ENCODE results near the gene OR4K5.
A peak's percentile ranks its signal among the peaks of the same experiment; 100 is the strongest.
"Not testable (repeated sequence)": the region's sequence is repeated elsewhere in the genome, so short reads cannot be mapped to it uniquely, and the experiment has no call there.

OR4K5 gene, protein sequence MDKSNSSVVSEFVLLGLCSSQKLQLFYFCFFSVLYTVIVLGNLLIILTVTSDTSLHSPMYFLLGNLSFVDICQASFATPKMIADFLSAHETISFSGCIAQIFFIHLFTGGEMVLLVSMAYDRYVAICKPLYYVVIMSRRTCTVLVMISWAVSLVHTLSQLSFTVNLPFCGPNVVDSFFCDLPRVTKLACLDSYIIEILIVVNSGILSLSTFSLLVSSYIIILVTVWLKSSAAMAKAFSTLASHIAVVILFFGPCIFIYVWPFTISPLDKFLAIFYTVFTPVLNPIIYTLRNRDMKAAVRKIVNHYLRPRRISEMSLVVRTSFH

DNA sequence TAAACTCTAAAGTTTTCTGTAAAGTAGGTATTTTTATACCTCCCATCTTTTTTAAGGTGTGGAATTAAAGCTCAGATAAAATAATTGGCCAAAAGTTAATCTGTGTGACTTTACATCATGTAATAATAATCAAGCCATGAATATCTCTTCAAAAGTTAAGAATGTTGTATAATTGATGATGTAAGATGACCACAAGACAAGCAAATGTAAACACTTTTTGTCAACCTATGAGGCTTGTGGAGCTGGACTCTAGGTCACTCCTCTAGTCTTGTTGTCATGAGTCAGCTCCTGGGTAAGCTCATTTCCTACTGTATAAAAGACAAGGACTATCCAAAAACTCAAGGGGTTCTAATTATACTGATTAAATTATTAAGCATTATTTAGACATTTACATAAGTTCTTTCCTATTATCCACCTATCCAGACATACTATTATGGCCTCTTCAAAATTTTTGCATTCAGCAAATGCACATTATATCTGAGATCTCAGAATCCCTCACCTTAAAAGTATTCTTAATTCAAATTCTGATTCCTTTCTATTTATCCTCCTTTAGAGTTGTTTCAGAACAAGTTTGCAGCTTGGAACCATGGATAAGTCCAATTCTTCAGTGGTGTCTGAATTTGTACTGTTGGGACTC, at the start of gene OR4K5:
TSS of gene OR4K5 (plus strand) at position 587 of the 637 bp plus-strand sequence. CDS start at position 587, 0 bp downstream.
- DNase-seq: no peak

DNA sequence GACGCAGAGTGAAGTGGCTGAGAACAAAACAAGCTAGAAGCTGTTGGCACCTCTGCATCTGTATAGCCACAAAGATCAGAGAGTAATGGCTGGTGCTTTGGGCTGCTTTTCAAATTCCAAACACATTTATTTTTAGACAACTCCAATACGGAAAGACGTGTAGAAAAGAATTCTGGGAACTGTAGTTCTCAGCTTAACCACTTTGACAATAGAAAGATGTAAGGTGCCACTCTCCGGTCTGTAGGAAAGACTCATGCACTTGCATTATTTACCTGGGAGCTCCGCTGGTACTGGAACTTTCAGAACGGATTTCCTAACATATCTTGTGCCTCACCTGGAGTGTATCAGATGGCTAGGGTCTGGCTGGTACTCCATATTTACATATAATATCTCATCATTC, 47.2 kb upstream of the OR4K5 start:
- DNase-seq: peak; percentile 63

DNA sequence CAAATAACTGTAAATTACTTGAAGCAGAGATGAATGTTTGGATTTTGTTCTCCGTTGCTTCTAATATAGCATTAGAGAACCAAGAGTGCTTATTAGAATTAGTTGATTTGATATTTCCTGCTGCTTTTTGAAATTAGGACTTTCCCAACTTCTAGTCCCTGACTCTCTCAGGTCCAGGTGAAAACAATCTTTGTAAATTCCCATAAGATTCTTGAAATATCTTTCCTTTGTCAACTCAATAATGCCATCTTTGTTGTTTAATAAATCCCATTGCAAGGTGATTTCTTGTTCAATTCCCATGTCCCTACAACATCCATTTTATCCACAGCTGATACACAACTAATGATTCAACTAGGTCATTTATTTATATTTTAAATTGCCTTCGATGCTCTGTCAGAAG, 45.6 kb upstream of the OR4K5 start, which contains the start of gene OR4K2:
TSS of gene OR4K2 (plus strand) at position 301 of the 400 bp plus-strand sequence. CDS start 1,126 bp downstream, outside the sequence.
- DNase-seq: no peak

DNA sequence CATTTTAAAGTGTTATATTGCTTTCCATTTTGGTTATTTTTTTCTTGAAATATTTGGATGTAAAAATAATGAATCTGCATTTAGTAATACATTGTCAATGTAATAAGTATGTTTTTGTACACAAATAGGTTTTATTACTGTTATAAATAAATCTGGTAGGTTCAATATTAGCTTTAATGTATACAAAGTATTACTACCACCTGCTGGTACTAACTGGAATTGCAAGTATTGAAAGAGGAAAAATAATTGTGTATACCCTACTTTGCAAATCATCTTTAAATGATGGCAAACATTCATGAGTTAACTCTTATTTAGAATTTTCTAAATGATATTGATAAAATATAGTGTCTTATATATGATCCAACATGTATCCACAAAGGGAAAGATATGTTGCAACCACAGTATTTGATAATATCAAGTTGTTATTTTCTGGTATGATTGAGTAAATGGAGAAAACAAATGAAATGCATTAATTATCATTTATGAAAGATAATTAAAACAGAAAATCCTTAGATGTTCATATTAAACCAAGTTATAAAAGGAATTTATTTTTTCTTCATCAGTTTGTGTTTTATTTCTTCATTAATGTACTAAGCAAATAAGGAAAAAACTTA, 42.3 kb upstream of the OR4K5 start:
- peak; percentile 55 for DNase-seq

DNA sequence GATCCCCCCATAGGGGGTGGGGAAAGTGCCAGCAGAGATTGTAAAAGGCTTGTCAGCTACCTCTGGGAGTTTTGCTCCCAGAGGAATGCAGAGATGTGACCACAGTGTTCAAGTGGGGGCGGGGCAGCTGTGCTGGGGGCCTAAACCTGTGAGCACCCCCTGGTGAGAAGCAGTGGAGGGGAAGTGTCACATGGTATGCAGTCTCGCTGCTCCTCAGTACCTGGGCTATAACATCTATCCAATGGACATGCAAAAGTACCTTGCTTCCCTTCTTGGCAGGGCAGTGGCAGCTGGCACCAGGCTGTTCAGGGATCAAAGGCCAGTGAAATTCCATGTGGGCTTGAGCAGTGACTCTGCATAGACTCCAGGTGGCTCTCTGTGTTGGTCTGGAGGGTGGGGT, 25.1 kb upstream of the OR4K5 start:
- DNase-seq: no peak

DNA sequence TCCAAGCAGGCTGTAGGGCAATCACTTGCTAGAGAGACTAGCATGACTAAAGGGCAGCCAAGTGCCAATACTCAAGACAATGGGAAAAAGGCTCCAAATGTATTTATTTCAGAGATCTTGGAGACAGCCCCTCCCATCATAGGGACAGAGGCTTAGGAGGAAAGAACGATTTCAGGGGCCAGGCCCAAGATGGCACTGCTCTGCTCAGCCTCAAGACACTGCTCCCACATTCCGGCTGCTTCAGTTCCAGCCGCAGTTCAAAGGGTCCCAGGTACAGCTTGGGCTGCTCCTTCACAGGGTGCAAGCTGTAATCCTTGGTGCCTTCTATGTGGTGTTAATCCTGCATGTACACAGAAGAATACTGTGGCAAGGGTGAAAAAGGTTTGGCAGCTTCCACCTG, 19.4 kb upstream of the OR4K5 start:
- no peak for DNase-seq

DNA sequence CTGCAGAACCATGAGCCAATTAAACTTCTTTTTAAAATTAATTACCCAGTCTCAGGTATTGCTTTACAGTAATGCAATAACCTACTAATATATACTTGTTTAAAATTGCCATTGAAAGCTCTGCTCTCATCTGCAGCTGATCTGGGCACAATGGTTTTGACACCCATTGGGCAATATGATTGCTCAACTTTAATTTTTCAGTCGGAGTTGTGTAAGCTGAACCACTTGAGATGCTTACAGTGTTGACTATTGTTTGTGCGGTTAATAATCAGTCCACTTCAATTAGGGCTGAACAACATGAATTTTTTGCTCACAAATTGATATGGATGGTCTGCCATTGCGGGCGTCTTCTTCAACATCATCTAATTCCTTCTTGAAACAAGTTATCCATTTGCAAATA, 18.0 kb upstream of the OR4K5 start:
- DNase-seq: no peak

DNA sequence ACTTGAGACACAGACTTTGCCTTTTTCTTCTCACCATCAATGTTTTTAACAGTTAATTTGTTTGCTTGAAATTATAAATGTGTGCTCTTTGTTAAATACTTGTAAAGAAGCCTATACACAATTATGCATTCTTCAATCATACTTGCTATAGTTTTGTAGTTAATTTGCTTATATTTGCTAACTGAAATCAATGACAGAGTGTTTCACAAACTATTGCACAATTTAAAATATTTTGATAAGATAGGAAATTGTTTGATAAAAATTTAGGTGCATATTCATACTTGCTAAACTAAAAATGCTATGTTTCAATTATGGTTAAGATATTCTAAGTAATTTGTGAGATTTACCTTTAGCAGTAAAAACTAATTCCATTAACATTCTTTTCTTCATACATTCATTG, 13.7 kb upstream of the OR4K5 start:
- DNase-seq: no peak

DNA sequence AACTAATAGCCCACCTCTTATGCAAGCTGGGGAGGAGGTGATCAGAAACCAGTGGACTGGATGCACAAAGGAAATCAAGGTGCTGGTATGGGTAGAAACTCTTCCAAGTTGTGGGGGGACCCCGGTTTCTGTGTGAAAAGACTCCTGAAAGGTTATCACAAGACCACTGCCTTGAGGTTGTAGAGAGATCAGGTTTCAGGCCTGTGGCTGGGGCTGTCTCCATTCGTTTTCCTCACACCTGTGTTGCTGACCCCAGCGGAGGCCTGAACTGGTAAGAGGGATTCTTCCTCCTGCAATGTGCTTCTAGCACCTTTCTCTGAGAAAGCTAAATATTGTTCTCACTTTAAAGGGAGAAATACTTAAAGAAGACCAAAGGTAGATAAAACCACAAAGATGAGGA, 9.3 kb upstream of the OR4K5 start:
- DNase-seq: no peak

DNA sequence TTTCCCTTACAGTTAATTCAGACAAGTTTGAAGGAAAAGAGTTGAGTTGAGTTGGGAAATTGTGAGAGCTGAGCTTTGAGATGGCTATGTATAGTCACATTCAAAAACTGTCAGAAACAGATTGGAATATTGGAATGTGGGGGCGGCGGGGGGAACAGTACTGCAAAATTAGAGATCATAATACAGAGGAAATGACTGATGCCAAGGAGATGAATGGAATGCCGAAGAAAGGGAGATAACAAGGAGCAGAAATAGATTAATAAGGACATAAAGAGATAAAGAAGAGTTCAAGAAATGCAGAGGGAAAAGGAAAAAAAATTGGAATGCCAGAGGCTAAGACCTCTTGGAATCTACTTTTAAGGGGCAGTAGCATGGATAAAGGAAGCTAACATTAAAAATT, 3.2 kb upstream of the OR4K5 start:
- no peak for DNase-seq

DNA sequence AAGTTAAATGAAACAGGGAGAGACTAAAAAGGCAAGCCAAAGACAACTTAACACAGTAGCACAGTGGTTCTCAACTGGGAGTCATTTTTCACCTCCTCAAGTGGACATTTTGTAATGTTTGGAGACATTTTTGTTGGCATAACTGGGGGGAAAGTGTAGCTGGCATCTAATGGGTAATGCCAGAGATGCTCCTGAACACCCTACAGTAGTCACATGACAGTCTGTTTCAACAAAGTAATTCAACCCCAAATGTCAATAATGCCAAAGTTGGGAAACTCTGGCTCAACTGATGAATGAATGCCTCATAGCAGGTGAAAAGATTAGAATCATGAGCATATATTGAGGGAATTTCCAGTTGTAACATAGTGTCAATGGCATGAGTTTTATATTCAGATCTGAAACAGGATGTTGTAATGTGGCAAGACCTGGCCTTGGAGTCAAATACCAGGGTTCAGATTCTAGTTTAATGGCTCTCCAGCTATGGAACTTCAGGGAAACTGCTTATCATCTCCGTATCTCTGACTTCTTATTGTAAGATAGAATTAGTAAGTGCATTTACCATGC, 2.4 kb upstream of the OR4K5 start:
- no peak for DNase-seq

DNA sequence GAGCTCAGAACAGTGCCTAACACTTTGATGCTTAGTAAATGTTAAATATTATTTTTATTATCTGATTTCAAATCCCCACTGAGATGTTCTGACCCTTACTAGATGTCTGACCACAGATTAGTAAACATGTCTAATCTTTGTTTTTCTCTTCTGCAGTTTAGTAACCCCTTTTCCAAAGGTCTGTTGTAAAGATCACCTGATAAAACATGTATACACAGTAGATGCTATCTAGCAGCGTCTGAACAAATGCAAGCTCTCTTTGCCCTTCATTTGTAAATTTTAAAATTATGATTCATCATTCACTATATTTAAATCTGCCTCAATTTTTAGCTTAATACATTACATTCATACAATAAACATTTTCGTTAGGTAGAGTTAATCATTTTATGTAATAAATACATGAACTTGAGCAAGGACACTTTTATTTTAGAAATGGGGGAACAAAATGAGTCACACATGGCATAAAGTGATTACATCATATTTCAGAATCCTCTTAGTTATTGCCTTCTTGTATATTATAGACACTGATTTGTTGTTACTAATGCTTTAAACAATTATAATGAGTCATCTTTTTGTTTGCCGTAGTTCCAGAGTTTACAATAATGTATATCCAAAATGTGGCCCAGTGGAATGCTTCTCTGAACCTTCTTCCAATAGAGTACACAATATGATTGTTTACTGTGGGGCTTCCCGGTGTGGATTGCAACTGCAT, 1.7 kb upstream of the OR4K5 start:
- DNase-seq: no peak

DNA sequence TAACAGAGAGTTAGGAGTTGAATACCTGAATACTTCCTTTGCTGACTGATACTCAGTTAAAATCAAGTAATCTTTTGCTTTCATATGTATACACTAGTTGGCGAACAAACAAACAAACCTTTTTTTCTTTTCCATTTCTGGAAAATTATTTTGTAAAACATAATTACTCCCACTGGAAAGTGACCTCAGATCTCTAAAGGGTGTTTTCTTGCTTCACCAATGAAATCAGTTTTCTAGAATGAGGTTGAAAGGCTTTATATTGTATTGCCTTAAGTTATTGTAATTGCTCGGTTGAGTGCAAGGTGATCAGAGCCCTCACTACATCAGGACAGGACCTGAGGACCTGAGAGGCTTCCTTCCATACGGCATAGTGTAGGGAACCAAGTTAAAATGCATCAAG, 10.2 kb downstream of the OR4K5 start, which contains the start of gene OR4K1:
TSS of gene OR4K1 (plus strand) at position 301 of the 400 bp plus-strand sequence. CDS start 4,750 bp downstream, outside the sequence.
- no peak for DNase-seq

DNA sequence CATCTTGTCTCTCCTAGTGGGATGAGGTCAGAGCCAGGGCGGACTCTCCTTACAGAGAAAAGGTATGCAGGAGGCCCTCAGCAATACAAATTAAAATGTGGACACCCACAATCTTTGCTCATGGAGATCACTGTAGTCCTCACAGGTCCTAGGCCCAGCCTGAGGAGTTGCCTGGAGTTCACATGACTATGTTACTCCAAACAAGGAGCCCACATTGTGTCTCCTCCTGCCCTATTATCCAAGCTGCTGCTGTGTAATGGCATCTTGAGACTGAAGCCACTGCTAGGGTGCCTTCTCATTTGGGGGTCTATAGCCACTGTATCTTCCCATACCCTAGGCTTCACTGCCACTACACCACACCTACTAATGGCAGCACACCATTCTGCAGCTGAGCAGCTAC, 21.3 kb downstream of the OR4K5 start:
- DNase-seq: no peak

DNA sequence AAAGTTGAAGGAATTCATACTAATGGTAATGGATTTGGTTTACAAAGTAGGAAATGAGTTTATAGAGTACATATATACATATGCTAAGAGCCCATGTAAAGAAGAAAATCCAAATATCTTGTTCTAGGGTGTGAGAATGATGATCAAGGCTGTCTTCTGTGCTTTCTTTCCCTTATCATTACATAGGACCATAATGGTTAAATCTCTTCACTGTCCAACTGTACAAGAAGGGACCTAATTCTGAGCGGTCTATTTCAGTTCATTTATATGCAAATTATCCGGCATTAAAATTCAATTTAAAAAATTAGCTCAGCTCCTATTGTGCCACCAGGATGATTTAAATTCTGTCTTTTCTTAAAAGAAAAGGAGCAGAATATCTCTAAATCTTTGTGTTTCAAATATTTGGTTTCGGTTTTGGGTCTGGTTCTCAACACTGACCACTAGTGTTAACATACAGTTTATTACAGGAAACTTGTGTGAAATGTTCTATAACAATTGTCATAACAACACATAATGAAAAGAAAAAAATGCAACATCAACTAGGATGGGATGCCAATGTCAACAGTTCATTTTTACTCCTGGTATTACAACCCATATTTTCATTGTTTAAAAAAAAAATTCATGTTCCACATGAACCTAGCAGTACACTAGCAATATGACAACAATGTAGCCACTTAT, 27.1 kb downstream of the OR4K5 start:
- DNase-seq: no peak

DNA sequence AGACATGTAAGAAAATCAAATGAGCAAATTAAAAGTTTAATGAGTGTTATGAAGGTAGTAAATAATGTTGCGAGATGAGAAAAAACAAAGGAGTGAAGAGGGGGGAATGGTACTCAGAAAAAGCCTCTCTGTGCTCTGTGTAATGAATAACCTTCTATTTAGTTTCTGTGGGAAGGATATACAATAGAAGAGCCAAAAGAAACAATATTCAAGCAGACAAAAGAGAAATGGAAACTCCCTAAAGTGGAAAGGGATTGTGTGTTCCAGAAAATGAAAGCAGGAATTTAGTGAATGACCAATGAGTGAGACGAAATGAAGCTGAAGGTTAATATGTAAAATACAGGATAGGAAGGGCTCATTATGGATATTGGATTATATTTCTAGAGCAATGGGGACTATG, 28.8 kb downstream of the OR4K5 start:
- DNase-seq: no peak

DNA sequence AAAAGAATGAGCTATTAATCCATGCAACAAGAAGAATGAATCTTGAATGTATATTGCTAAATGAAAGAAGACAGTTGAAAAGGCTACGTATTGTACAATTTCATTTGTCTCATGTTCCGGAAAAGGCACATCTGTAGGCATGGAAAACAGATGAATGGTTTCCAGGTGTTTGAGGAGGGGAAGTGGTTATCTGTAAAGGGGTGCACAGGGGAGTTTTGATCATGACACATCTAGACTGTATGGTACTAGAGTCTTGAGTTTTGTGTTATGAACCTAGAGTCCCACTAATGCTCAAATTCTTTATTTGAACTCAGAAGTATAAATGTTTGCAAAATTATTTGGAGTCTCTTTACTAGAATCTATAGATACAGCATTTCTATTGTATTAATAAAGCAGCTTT, 49.3 kb downstream of the OR4K5 start:
- DNase-seq: not testable (repeated sequence)
